PC-9 (cell line): ENCODE results near the gene CYGB. TPM values are rescaled to one million over a fixed set of nuclear protein-coding genes. Genes with fewer than 3 reads are reported as not detected.

Experiments used
- BruUV-seq: library from RNA; stranded (reverse); fragments of 400-500 nt; replicated peaks from 2 replicates; lab custom pipeline; 2021; lab: Mats Ljungman, UMichigan
- CTCF ChIA-PET: fragments of 300-600 bp; sonication (Branson Sonifier 250); formaldehyde crosslinking; loops from one replicate; lab custom pipeline; 2022; ENCODE audit warnings: antibody characterized with exemption; lab: Charles Lee
- POLR2A ChIA-PET: fragments of 300-600 bp; sonication (Branson Sonifier 250); formaldehyde crosslinking; loops from one replicate; lab custom pipeline; 2022; ENCODE audit warnings: antibody characterized with exemption; ENCODE audit not compliant: unreplicated experiment; lab: Charles Lee
- DNase-seq, 2 experiments: peaks; one replicate each; pipeline versions ENCODE4 v3.0.0 to v3.0.0-alpha.2; 2015 to 2022; ENCODE audit warnings: mixed read lengths in 1 of 2
- H2AFZ ChIP-seq: fragments of 200-600 bp; sonication (generic); 2 replicates; pipeline ENCODE4 v1.8.1; 2017; ENCODE audit warnings: antibody characterized with exemption
- H3F3A ChIP-seq: fragments of 200-600 bp; sonication (generic); 2 replicates; pipeline ENCODE4 v1.8.1; 2017; ENCODE audit warnings: antibody characterized with exemption, mild to moderate bottlenecking, low read depth; ENCODE audit not compliant: insufficient read depth
- H3K27ac ChIP-seq: fragments of 200-600 bp; sonication (generic); 2 replicates; pipeline ENCODE4 v1.6.1; 2016; ENCODE audit warnings: mixed run types
- H3K27me3 ChIP-seq: fragments of 200-600 bp; sonication (generic); 2 replicates; pipeline ENCODE4 v1.6.1; 2016; ENCODE audit warnings: low read depth, mixed run types; ENCODE audit not compliant: insufficient read depth
- H3K36me3 ChIP-seq: fragments of 200-600 bp; sonication (generic); 2 replicates; pipeline ENCODE4 v1.6.1; 2016; ENCODE audit warnings: low read depth, mixed run types
- H3K4me1 ChIP-seq: fragments of 200-600 bp; sonication (generic); replicated peaks from 2 replicates; pipeline ENCODE4 v1.6.1; 2016; ENCODE audit warnings: mixed run types; ENCODE audit not compliant: insufficient read depth
- H3K4me2 ChIP-seq: fragments of 200-600 bp; sonication (generic); 2 replicates; pipeline ENCODE4 v1.6.1; 2017; ENCODE audit warnings: mixed run types
- H3K4me3 ChIP-seq: fragments of 200-600 bp; sonication (generic); 2 replicates; pipeline ENCODE4 v1.6.1; 2016; ENCODE audit warnings: mixed run types
- H3K79me2 ChIP-seq: fragments of 200-600 bp; sonication (generic); 2 replicates; pipeline ENCODE4 v1.6.1; 2017; ENCODE audit warnings: low read depth, mixed run types
- H3K9me2 ChIP-seq: fragments of 200-600 bp; sonication (generic); 2 replicates; pipeline ENCODE4 v1.8.1; 2017; ENCODE audit warnings: mild to moderate bottlenecking; ENCODE audit not compliant: insufficient read depth
- H3K9me3 ChIP-seq: fragments of 200-600 bp; sonication (generic); 2 replicates; pipeline ENCODE4 v1.8.1; 2016; ENCODE audit warnings: low read depth; ENCODE audit not compliant: insufficient read depth
- H4K20me1 ChIP-seq: fragments of 200-600 bp; sonication (generic); 2 replicates; pipeline ENCODE4 v1.8.1; 2017; ENCODE audit not compliant: insufficient read depth
- EZH2 ChIP-seq: fragments of 200-600 bp; sonication (generic); IDR thresholded peaks from 2 replicates; pipeline ENCODE4 v1.8.0; 2017; ENCODE audit warnings: antibody characterized with exemption, low read depth
- intact Hi-C: fragments of 100-400 bp; cut with micrococcal nuclease; formaldehyde crosslinking; loops from one replicate; pipeline ENCODE4 v1.10.0; 2022; ENCODE audit not compliant: unreplicated experiment
- total RNA-seq: library from RNA; stranded (reverse); gene quantifications from 2 replicates; pipeline ENCODE4 v1.2.3, GENCODE V29; 2021
- TF ChIP-seq, protein P1 (sequence below): fragments of 200-600 bp; sonication (generic); conservative IDR thresholded peaks from 2 replicates; pipeline ENCODE4 v1.6.1; 2017; ENCODE audit warnings: mixed run types, antibody characterized with exemption, mild to moderate bottlenecking, moderate library complexity

The CYGB gene
- total RNA-seq, 1 experiment from 2014 or later: 1.1 TPM

DNA sequence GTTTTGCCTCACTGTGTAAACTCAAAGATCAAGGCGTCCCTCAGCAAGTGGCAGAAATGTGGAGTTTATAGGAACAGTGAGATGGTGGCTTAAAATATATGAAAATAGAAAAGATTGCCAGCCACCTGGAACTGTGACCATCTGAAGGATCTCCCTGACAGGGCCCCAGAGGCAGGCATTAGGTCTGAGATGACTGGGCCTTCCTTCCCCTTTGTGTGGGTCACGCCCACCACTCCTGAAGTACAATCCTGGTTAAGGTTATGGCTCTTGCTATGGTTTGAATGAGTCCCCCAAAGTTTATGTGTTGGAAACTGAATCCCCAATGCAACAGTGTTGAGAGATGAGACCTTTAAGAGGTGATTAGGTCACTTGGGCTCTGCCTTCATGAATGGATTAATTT, 41.8 kb upstream of the CYGB start:
- H3K79me2 ChIP-seq: no peaks in the 10 kb centered on the region
- no peak overlapping the region for H2AFZ ChIP-seq
- intact Hi-C loops: no loop called here
- H3K9me3 ChIP-seq: no peaks in the 10 kb centered on the region
- DNase-seq: no peak
- no peak for TF ChIP-seq EZH2
- TF ChIP-seq, protein P1, sequence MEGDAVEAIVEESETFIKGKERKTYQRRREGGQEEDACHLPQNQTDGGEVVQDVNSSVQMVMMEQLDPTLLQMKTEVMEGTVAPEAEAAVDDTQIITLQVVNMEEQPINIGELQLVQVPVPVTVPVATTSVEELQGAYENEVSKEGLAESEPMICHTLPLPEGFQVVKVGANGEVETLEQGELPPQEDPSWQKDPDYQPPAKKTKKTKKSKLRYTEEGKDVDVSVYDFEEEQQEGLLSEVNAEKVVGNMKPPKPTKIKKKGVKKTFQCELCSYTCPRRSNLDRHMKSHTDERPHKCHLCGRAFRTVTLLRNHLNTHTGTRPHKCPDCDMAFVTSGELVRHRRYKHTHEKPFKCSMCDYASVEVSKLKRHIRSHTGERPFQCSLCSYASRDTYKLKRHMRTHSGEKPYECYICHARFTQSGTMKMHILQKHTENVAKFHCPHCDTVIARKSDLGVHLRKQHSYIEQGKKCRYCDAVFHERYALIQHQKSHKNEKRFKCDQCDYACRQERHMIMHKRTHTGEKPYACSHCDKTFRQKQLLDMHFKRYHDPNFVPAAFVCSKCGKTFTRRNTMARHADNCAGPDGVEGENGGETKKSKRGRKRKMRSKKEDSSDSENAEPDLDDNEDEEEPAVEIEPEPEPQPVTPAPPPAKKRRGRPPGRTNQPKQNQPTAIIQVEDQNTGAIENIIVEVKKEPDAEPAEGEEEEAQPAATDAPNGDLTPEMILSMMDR: no peak
- peaks cover 2% of the 10 kb centered on the region; the same call in 1 of the 2 replicates for H3F3A ChIP-seq
- no TSS peak for BruUV-seq
- no peak overlapping the region for H3K4me2 ChIP-seq
- no peaks in the 10 kb centered on the region for H3K9me2 ChIP-seq
- no peaks in the 10 kb centered on the region for H3K27me3 ChIP-seq
- H3K4me3 ChIP-seq: no peak overlapping the region
- no peaks in the 10 kb centered on the region for H3K4me1 ChIP-seq
- no peak overlapping the region for H3K27ac ChIP-seq
- no peaks in the 10 kb centered on the region for H4K20me1 ChIP-seq
- CTCF ChIA-PET: no interaction called here
- POLR2A ChIA-PET: no interaction called here
- H3K36me3 ChIP-seq: no peaks in the 10 kb centered on the region

DNA sequence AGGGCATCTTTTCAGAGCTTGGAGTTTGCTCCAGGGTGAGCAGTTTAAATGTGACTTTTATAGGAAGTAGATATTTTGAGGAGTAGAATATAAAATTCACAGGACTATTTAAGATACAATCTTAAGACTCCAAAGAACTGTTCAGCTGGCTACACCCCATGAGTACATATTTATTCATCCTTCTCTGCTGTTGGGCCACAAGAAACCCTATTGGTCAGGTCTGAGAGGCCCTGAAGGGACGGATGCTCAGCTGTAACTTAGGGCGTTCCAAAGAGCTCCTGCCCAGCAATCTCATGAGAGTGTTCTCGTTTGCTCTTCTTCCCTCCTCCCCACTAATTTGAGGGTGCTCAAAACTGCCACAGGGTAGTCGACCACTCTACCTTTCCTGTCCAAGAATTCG, 40.9 kb upstream of the CYGB start:
- TF ChIP-seq, protein P1: no peak
- no peak for TF ChIP-seq EZH2
- Histone ChIP-seq H3K4me1 (no peaks in the 10 kb centered on the region), H3K4me3 (no peak overlapping the region), H3K4me2 (no peak overlapping the region), H3K27me3 (no peaks in the 10 kb centered on the region), H3K27ac (no peak overlapping the region), H4K20me1 (no peaks in the 10 kb centered on the region), H3K36me3 (no peaks in the 10 kb centered on the region), H3F3A (no peaks in the 10 kb centered on the region), H3K9me3 (no peaks in the 10 kb centered on the region), H3K9me2 (no peaks in the 10 kb centered on the region), H3K79me2 (no peaks in the 10 kb centered on the region), H2AFZ (no peak overlapping the region)
- CTCF ChIA-PET: no interaction called here
- intact Hi-C loops: no loop called here
- DNase-seq: no peak
- BruUV-seq: no TSS peak
- POLR2A ChIA-PET: interaction anchor here (0.6 kb wide), 1 partner anchor 16 kb away, joined by 3 read pairs; no protein-coding TSS in a partner anchor

DNA sequence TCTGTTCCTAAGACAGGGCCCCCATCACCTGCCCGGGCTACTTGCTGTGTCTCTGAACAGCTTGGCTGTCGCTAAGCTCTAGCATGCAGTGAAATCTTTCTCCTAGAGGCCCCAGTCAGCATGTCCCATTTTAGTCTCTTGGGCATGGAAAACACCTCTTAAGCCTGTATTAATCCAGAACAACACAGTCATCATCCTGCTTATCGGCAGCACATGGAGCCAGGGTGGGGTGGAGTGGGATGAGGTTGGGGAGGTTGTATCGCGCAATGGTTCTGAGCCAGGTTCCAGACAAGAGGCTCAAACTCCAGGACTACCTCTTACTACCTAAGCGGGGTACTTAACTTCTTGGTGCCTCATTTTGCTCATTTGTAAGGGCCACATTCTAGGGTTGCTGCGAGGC, 40.4 kb upstream of the CYGB start:
- H3K27ac ChIP-seq: no peak overlapping the region
- CTCF ChIA-PET: no interaction called here

More for the DNA sequence above, 40.4 kb upstream of the CYGB start:
- Histone ChIP-seq H2AFZ (no peak overlapping the region), H3K9me3 (no peaks in the 10 kb centered on the region), H3K9me2 (no peaks in the 10 kb centered on the region), H3K79me2 (no peaks in the 10 kb centered on the region), H3F3A (no peaks in the 10 kb centered on the region), H3K4me3 (no peak overlapping the region), H3K36me3 (no peaks in the 10 kb centered on the region), H3K27me3 (no peaks in the 10 kb centered on the region), H3K4me2 (no peak overlapping the region), H3K4me1 (no peaks in the 10 kb centered on the region), H4K20me1 (no peaks in the 10 kb centered on the region)
- BruUV-seq: no TSS peak
- intact Hi-C loops: no loop called here
- TF ChIP-seq, protein P1: no peak
- no peak for TF ChIP-seq EZH2
- no peak for DNase-seq
- POLR2A ChIA-PET: no interaction called here
